ENCODE data around the gene THSD4.

THSD4 gene

GRCh38 chr15:71643918-71644317 is 528.6 kb downstream of the THSD4 start:
- TF ChIP-seq EZH2phosphoT487 (IDR thresholded peaks at IDR 0.05; ENCODE audit: low read depth): no peak
- no peak for TF ChIP-seq CTCF (IDR thresholded peaks at IDR 0.05; ENCODE audit: low read depth, low read length)
- Histone ChIP-seq H3K27ac (ENCODE audit: low read length) (no peak overlapping the region), H2AFZ (ENCODE audit: low read depth, low read length) (no peak overlapping the region), H3K79me2 (ENCODE audit: low read length) (no peaks in the 10 kb centered on the region), H3K36me3 (replicated peaks; ENCODE audit: low read depth, low read length) (no peaks in the 10 kb centered on the region), H4K20me1 (ENCODE audit: insufficient read depth, low read length) (no peaks in the 10 kb centered on the region), H3K27me3 (ENCODE audit: low read depth, low read length) (peaks cover 11% of the 10 kb centered on the region), H3K4me2 (ENCODE audit: low read length) (no peak overlapping the region), H3K9ac (ENCODE audit: low read length) (no peak overlapping the region), H3K9me3 (ENCODE audit: insufficient read depth, low read length) (peaks cover 2% of the 10 kb centered on the region; the same call in 1 of the 2 replicates), H3K4me1 (ENCODE audit: low read length) (no peaks in the 10 kb centered on the region), H3K4me3 (ENCODE audit: low read length) (no peak overlapping the region)

- TF ChIP-seq CTCF (IDR thresholded peaks at IDR 0.05; ENCODE audit: low read depth, low read length) (no peak), EZH2phosphoT487 (IDR thresholded peaks at IDR 0.05; ENCODE audit: low read depth) (no peak)
- Histone ChIP-seq H3K9me3 (ENCODE audit: insufficient read depth, low read length) (peaks cover 2% of the 10 kb centered on the region; the same call in 1 of the 2 replicates), H3K36me3 (replicated peaks; ENCODE audit: low read depth, low read length) (no peaks in the 10 kb centered on the region), H3K27ac (ENCODE audit: low read length) (no peak overlapping the region), H3K4me3 (ENCODE audit: low read length) (no peak overlapping the region), H3K9ac (ENCODE audit: low read length) (no peak overlapping the region), H2AFZ (ENCODE audit: low read depth, low read length) (no peak overlapping the region), H3K4me2 (ENCODE audit: low read length) (no peak overlapping the region), H4K20me1 (ENCODE audit: insufficient read depth, low read length) (no peaks in the 10 kb centered on the region), H3K4me1 (ENCODE audit: low read length) (peaks cover 2% of the 10 kb centered on the region), H3K27me3 (ENCODE audit: low read depth, low read length) (0 out of 2 replicates have a peak, but pooled peaks cover under 1% of the 10 kb centered on the region), H3K79me2 (ENCODE audit: low read length) (no peaks in the 10 kb centered on the region)
These were observed 531.7 kb downstream of the THSD4 start for GRCh38 chr15:71646767-71647486.

DNA sequence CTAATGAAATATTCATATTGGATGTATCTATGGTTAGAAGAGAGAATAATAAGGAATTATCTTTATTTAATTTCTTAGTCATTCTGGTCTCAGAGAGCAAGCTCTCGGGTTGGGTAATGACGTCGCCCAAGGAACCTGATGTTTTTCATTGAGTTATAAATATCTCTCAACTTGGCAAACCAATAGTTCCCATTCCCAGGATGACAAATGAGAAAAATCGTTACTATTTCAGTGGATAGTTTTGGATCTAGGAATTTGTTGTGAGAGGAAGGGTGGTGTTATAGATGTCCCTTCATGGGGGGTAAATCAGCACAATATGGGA is 532.2 kb downstream of the THSD4 start:
- H3K79me2 ChIP-seq (ENCODE audit: low read length): no peaks in the 10 kb centered on the region
- H2AFZ ChIP-seq (ENCODE audit: low read depth, low read length): no peak overlapping the region
- no peak overlapping the region for H3K9ac ChIP-seq (ENCODE audit: low read length)
- peaks cover 6% of the 10 kb centered on the region for H3K4me1 ChIP-seq (ENCODE audit: low read length)
- no peaks in the 10 kb centered on the region for H4K20me1 ChIP-seq (ENCODE audit: insufficient read depth, low read length)
- H3K9me3 ChIP-seq (ENCODE audit: insufficient read depth, low read length): peaks cover 2% of the 10 kb centered on the region; the same call in 1 of the 2 replicates
- no peak overlapping the region for H3K27ac ChIP-seq (ENCODE audit: low read length)
- H3K4me3 ChIP-seq (ENCODE audit: low read length): no peak overlapping the region
- no peaks in the 10 kb centered on the region for H3K36me3 ChIP-seq (replicated peaks; ENCODE audit: low read depth, low read length)
- TF ChIP-seq EZH2phosphoT487 (IDR thresholded peaks at IDR 0.05; ENCODE audit: low read depth): no peak
- TF ChIP-seq CTCF (IDR thresholded peaks at IDR 0.05; ENCODE audit: low read depth, low read length): no peak
- H3K4me2 ChIP-seq (ENCODE audit: low read length): no peak overlapping the region
- H3K27me3 ChIP-seq (ENCODE audit: low read depth, low read length): no peaks in the 10 kb centered on the region

- Histone ChIP-seq H3K4me1 (ENCODE audit: low read length) (peaks cover 6% of the 10 kb centered on the region), H3K4me2 (ENCODE audit: low read length) (no peak overlapping the region), H3K36me3 (replicated peaks; ENCODE audit: low read depth, low read length) (no peaks in the 10 kb centered on the region), H3K27me3 (ENCODE audit: low read depth, low read length) (peaks cover 2% of the 10 kb centered on the region; the same call in 1 of the 2 replicates), H3K9ac (ENCODE audit: low read length) (no peak overlapping the region), H2AFZ (ENCODE audit: low read depth, low read length) (no peak overlapping the region), H3K79me2 (ENCODE audit: low read length) (no peaks in the 10 kb centered on the region), H4K20me1 (ENCODE audit: insufficient read depth, low read length) (no peaks in the 10 kb centered on the region), H3K27ac (ENCODE audit: low read length) (no peak overlapping the region), H3K9me3 (ENCODE audit: insufficient read depth, low read length) (peaks cover 2% of the 10 kb centered on the region; the same call in 1 of the 2 replicates), H3K4me3 (ENCODE audit: low read length) (no peak overlapping the region)
- TF ChIP-seq EZH2phosphoT487 (IDR thresholded peaks at IDR 0.05; ENCODE audit: low read depth): no peak
- TF ChIP-seq CTCF (IDR thresholded peaks at IDR 0.05; ENCODE audit: low read depth, low read length): no peak
These were observed 532.8 kb downstream of the THSD4 start for GRCh38 chr15:71648095-71648494.

Measured in OCI-LY3 (cell line).